BLaER1 treated with 17β-estradiol and CSF1 and Interleukin-3, amounts not matched to agents 10 nM and 100 nM (cell line): ENCODE data around the gene GJB3.
"Not testable (repeated sequence)": the region's sequence is repeated elsewhere in the genome, so short reads cannot be mapped to it uniquely, and the experiment has no call there.

Experiments used
- H3K27ac ChIP-seq, 11 experiments: shearing (Covaris generic); formaldehyde crosslinking; 2 replicates each; pipeline ENCODE4 v1.8.1; 2022
- H3K27me3 ChIP-seq, 11 experiments: shearing (Covaris generic); formaldehyde crosslinking; 2 replicates each; pipeline ENCODE4 v1.8.1; 2022
- H3K36me3 ChIP-seq, 11 experiments: shearing (Covaris generic); formaldehyde crosslinking; 2 replicates each; pipeline ENCODE4 v1.8.1; 2022
- H3K4me1 ChIP-seq, 10 experiments: shearing (Covaris generic); formaldehyde crosslinking; 2 replicates each; pipeline ENCODE4 v1.8.1; 2022
- H3K4me2 ChIP-seq, 11 experiments: shearing (Covaris generic); formaldehyde crosslinking; 2 replicates each; pipeline ENCODE4 v1.8.1; 2022
- H3K4me3 ChIP-seq, 10 experiments: shearing (Covaris generic); formaldehyde crosslinking; 2 replicates each; pipeline ENCODE4 v1.8.1; 2022
- H3K9ac ChIP-seq, 11 experiments: shearing (Covaris generic); formaldehyde crosslinking; 2 replicates each; pipeline ENCODE4 v1.8.1; 2022
- H3K9me3 ChIP-seq, 11 experiments: shearing (Covaris generic); formaldehyde crosslinking; replicated peaks in 1 of 11; 2 replicates each; pipeline ENCODE4 v1.8.1; 2022
- H4K20me1 ChIP-seq, 11 experiments: shearing (Covaris generic); formaldehyde crosslinking; 2 replicates each; pipeline ENCODE4 v1.8.1; 2022
- Cebpa-rat ChIP-seq, 11 experiments: shearing (Covaris generic); IDR thresholded peaks; 2 replicates each; pipeline ENCODE4 v1.8.1; 2022

GJB3 gene

DNA sequence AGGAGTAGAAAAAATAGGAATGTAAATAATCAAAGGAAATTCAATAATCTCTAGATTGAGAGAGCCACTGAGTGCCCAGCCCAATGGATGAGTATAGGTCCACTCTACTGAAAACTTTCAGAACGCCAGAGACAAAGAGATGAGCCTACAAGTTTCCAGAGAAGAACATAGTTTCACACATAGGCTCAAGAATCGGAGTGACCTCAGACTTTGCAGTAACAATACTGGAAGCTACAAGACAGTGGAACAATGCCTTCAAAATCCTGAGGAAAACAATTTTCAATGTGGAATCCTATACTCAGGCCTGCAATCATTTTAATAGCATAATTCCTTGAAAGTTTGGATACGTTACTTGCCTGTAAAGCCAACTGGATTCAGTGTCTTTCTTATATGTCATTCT lies 22.8 kb downstream of the GJB3 start:
- H3K4me3 ChIP-seq = no peak overlapping the region
- no peak overlapping the region for H3K9ac ChIP-seq
- no peak overlapping the region for H3K4me2 ChIP-seq
- peaks cover 0 to 17% (median 7%) of the 10 kb centered on the region in 11 experiments; a peak in 13 of 22 replicates for H3K9me3 ChIP-seq
- no peaks in the 10 kb centered on the region for H3K27me3 ChIP-seq
- no peaks in the 10 kb centered on the region for H4K20me1 ChIP-seq
- no peak overlapping the region for H3K27ac ChIP-seq
- no peaks in the 10 kb centered on the region for H3K36me3 ChIP-seq
- peaks cover 0 to 9% (median 0%) of the 10 kb centered on the region in 10 experiments; a peak in 2 of 20 replicates for H3K4me1 ChIP-seq
- no peak for TF ChIP-seq Cebpa-rat (IDR thresholded peaks at IDR 0.05)

DNA sequence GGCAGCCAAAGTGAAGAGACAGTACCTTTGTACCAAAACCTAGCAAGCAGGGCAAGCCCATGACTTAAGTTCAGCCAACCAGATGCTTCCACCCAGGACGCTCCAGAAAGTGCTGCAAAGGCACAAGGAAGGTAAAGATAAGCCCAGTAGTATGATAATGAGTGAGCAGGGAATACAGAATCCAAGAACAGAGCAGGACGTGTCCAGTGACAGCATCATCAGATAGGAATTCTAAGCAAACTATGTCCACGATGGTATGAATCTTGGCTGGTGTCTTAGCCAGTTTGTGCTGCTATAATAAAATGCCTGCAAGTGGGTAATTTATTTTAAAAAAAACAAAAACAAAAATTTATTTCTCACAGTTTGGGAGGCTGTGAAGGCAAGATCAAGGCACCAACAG lies 25.4 kb downstream of the GJB3 start:
- Histone ChIP-seq H3K9ac (no peak overlapping the region), H3K9me3 (peaks cover 0 to 26% (median 12%) of the 10 kb centered on the region in 11 experiments; a peak in 18 of 22 replicates), H3K27me3 (no peaks in the 10 kb centered on the region), H3K4me1 (no peaks in the 10 kb centered on the region), H4K20me1 (no peaks in the 10 kb centered on the region), H3K4me3 (no peak overlapping the region), H3K27ac (no peak overlapping the region), H3K4me2 (no peak overlapping the region), H3K36me3 (no peaks in the 10 kb centered on the region)
- no peak for TF ChIP-seq Cebpa-rat (IDR thresholded peaks at IDR 0.05)

DNA sequence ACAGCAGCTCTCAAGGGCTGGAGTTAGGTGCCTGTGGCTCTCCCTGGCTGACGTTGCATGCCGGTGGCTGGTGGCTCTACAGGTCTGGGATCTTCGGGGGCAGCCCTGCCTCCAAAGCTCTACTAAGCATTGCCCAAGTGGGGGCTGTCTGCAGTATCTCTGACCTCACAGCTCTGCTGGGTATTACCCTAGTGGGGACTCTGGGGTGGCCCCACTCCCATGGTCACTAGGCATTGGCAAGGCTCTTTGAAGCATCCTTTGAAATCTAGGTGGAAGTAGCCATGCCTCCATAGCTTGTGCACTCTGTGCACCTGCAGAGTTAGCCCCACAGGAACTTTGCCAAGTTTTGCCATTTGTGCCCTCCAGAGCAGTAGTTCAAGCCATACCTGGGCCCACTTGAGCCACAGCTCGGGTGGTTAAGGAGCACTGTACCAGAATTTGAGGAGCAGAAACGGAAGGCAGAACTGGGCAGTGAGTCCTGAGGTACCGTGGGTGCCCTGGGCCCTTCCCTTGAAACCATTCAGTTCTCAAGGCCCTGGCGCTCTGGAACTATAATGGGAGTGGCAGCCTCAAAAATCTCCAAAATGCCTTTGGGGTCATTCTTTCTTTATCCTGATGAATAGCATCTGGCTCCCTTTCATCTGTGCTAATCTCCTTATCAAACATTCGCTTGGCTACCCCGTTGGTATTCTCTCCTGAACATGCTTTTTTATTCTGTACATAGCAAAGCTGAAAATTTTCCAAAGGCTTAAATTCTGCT lies 27.2 kb downstream of the GJB3 start:
- Histone ChIP-seq H3K9me3 (peaks cover 0 to 26% (median 12%) of the 10 kb centered on the region in 11 experiments; a peak in 18 of 22 replicates), H3K36me3 (no peaks in the 10 kb centered on the region), H4K20me1 (no peaks in the 10 kb centered on the region), H3K4me2 (no peak overlapping the region), H3K27me3 (no peaks in the 10 kb centered on the region), H3K9ac (no peak overlapping the region), H3K4me1 (no peaks in the 10 kb centered on the region), H3K4me3 (no peak overlapping the region), H3K27ac (no peak overlapping the region)
- TF ChIP-seq Cebpa-rat (IDR thresholded peaks at IDR 0.05) = no peak

DNA sequence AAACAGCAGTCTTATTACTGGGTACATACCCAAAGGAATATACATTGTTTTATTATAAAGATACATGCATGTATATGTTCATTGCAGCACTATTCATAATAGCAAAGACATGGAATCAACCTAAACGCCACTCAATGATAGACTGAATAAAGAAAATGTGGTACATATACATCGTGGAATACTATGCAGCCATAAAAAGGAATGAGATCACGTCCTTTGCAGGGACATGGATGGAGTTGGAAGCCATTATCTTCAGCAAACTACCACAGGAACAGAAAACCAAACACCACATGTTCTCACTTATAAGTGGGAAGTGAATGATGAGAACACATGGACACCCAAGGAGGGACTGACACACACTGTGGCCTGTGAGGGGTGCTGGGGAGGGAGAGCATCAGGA lies 29.8 kb downstream of the GJB3 start:
- H3K4me3 ChIP-seq, H3K27ac ChIP-seq, H3K36me3 ChIP-seq, H3K4me2 ChIP-seq, H3K4me1 ChIP-seq, H3K27me3 ChIP-seq, H3K9ac ChIP-seq, H4K20me1 ChIP-seq: not testable (repeated sequence)
- H3K9me3 ChIP-seq = peaks cover 0 to 11% (median 6%) of the 10 kb centered on the region in 11 experiments; a peak in 12 of 22 replicates

DNA sequence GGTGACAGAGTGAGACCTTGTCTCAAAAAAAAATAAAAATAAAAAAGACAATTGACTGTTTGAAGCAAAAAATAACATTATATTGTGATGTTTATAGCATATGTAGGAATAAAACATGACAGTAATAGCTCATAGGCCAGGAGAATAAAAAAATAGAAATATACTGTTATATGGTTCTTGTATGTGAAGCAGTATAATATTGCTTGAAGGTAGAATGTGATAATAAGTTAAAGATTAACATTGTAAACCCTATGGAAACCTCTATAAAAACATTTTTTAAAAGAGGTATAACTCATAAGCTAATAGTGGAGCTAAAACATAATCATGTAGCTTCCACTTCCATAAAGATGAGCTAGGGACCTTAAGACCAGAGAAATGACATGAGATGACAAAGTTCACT lies 35.3 kb downstream of the GJB3 start:
- Histone ChIP-seq H3K4me3 (no peak overlapping the region), H3K9me3 (peaks cover 0 to 3% (median 0%) of the 10 kb centered on the region in 11 experiments; a peak in 5 of 22 replicates), H4K20me1 (no peaks in the 10 kb centered on the region; a peak in 1 of 22 replicates), H3K4me1 (peaks cover 0 to 6% (median 0%) of the 10 kb centered on the region in 10 experiments; a peak in 3 of 20 replicates), H3K36me3 (no peaks in the 10 kb centered on the region), H3K27me3 (no peaks in the 10 kb centered on the region), H3K27ac (no peak overlapping the region), H3K4me2 (no peak overlapping the region), H3K9ac (no peak overlapping the region)
- no peak for TF ChIP-seq Cebpa-rat (IDR thresholded peaks at IDR 0.05)

DNA sequence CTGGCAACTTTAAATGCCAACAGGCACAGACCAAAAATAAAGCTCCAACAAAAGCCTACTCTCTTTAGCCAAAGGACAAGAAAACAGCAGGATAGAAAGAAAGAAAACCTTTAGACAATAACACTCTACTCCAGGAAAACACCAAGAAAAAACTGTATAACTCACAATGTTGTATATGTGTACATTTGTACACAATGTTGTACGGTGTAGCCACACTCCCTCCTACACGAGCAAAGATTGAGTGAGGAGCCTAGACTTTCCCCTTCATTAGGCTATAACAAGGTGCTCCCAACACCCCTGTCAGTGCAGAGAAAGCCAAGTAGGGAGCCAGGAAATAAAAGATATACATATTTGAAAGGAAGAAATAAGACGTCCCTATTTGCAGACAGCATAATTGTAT lies 35.8 kb downstream of the GJB3 start:
- no peak for TF ChIP-seq Cebpa-rat (IDR thresholded peaks at IDR 0.05)
- peaks cover 2 to 9% (median 4%) of the 10 kb centered on the region in 10 experiments; a peak in 16 of 20 replicates for H3K4me1 ChIP-seq
- no peaks in the 10 kb centered on the region for H3K36me3 ChIP-seq
- H3K27me3 ChIP-seq = no peaks in the 10 kb centered on the region
- H3K27ac ChIP-seq = no peak overlapping the region
- H3K9me3 ChIP-seq = peaks cover 0 to 3% (median 0%) of the 10 kb centered on the region in 11 experiments; a peak in 1 of 22 replicates
- no peak overlapping the region for H3K4me3 ChIP-seq
- H3K4me2 ChIP-seq = no peak overlapping the region
- H4K20me1 ChIP-seq = no peaks in the 10 kb centered on the region; a peak in 2 of 22 replicates
- H3K9ac ChIP-seq = no peak overlapping the region

DNA sequence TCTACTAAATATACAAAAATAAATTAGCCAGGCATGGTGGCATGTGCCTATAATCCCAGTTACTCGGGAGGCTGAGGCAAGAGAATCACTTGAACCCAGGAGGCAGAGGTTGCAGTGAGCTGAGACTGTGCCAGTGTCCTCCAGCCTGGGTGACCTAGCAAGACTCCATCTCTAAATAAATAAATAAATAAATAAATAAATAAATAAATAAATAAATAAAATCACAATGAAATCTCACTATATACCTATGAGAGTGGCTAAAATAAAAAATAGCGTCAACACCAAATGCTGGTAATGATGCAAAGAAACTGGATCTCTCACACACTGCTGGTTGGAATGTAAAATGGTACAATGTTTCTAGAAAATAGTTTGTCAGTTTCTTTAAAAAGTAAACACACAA lies 37.8 kb downstream of the GJB3 start:
- H3K4me2 ChIP-seq, H3K9me3 ChIP-seq, H4K20me1 ChIP-seq, H3K36me3 ChIP-seq, H3K4me3 ChIP-seq, H3K9ac ChIP-seq, H3K27ac ChIP-seq, H3K27me3 ChIP-seq: not testable (repeated sequence)
- H3K4me1 ChIP-seq = peaks cover 5 to 15% (median 8%) of the 10 kb centered on the region in 10 experiments; a peak in 16 of 20 replicates

DNA sequence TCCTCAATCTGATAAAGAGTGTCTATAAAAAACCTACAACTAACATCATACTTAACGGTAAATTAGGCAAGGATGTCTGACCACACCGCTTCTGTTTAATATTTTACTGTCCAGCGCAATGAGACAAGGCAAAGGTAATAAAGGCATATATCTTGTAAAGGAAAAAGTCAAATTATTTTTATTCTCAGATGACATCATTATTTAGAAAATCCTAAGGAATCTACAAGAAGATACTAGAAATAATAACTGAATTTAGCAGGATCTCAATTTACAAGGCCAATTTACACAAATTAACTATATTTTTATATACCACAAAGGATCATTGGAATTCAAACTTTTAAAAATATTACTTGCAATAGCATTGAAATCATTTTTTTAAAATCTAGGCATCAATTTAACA lies 41.2 kb downstream of the GJB3 start:
- no peaks in the 10 kb centered on the region for H3K27me3 ChIP-seq
- peaks cover 7 to 16% (median 9%) of the 10 kb centered on the region in 10 experiments; a peak in 17 of 20 replicates for H3K4me1 ChIP-seq
- no peaks in the 10 kb centered on the region for H3K36me3 ChIP-seq
- no peak for TF ChIP-seq Cebpa-rat (IDR thresholded peaks at IDR 0.05)
- H3K9me3 ChIP-seq = no peaks in the 10 kb centered on the region; a peak in 1 of 22 replicates
- H3K4me3 ChIP-seq = no peak overlapping the region
- H3K27ac ChIP-seq = no peak overlapping the region
- H4K20me1 ChIP-seq = no peaks in the 10 kb centered on the region; a peak in 2 of 22 replicates
- H3K4me2 ChIP-seq = peak overlapping the region in 9 of 11 experiments; percentile 2 to 45 (median 33); a peak in 14 of 22 replicates
- no peak overlapping the region for H3K9ac ChIP-seq

DNA sequence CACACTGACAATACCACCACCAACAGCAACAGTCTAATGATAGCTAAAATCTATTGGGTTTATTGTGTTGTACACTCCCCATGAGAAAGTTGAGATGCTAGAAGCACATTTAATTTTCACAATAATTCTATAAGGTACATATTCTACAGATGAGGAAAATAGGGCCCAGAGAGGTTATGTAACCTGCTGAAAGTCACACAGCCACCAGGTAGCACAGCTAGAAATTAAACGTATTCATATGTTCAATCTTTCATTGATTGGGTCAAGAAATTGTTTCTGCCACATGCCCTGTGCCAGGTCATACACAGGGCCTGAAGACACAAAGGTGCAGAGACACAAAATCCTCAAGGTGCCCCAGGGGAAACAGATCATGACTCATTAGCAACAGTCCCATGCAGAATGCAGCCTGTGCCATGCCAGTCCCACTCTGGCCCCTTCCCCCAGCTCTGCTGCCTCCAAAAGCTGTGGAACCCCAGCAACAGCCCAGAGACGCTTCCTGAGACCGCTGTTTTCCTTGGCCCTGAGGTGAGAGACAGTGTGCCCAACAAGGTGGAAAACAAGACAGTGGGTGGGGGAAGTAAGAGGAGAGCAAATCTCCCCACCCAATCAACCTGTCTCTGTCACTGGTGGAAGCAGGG lies 43.9 kb downstream of the GJB3 start:
- H3K27me3 ChIP-seq = no peaks in the 10 kb centered on the region
- H3K27ac ChIP-seq = no peak overlapping the region
- H3K9me3 ChIP-seq = no peaks in the 10 kb centered on the region; a peak in 1 of 22 replicates
- no peak overlapping the region for H3K9ac ChIP-seq
- H3K4me1 ChIP-seq = peaks cover 8 to 33% (median 20%) of the 10 kb centered on the region in 10 experiments; a peak in 19 of 20 replicates
- no peak overlapping the region for H3K4me3 ChIP-seq
- H4K20me1 ChIP-seq = no peaks in the 10 kb centered on the region; a peak in 2 of 22 replicates
- TF ChIP-seq Cebpa-rat (IDR thresholded peaks at IDR 0.05) = no peak
- H3K4me2 ChIP-seq = no peak overlapping the region
- no peaks in the 10 kb centered on the region for H3K36me3 ChIP-seq
